Karpas-422 (cell line): ENCODE measurements around the gene ATRAID. TPM values are rescaled to one million over a fixed set of nuclear protein-coding genes. Genes with fewer than 3 reads are reported as not detected.

Experiments
- DNase-seq: peaks from one replicate; pipeline ENCODE4 v3.0.0-alpha.2; 2015
- H2AFZ ChIP-seq: fragments of 200-600 bp; sonication (generic); 2 replicates; pipeline ENCODE4 v1.6.1; 2014; ENCODE audit warnings: antibody characterized with exemption, low read length, mixed read lengths
- H3K27ac ChIP-seq: fragments of 200-600 bp; sonication (generic); 2 replicates; pipeline ENCODE4 v1.5.1; 2014; ENCODE audit warnings: mild to moderate bottlenecking, low read length, moderate library complexity
- H3K27me3 ChIP-seq: fragments of 200-600 bp; sonication (generic); 2 replicates; pipeline ENCODE4 v1.6.1; 2014; ENCODE audit warnings: low read length, mixed read lengths
- H3K36me3 ChIP-seq: fragments of 200-600 bp; sonication (generic); 2 replicates; pipeline ENCODE4 v1.6.1; 2014; ENCODE audit warnings: low read length, mixed read lengths; ENCODE audit not compliant: insufficient read depth
- H3K4me1 ChIP-seq: fragments of 200-600 bp; sonication (generic); 2 replicates; pipeline ENCODE4 v1.6.1; 2014; ENCODE audit warnings: mild to moderate bottlenecking, low read length, mixed read lengths
- H3K4me2 ChIP-seq: fragments of 200-600 bp; sonication (generic); 2 replicates; pipeline ENCODE4 v1.6.1; 2014; ENCODE audit warnings: low read length, low read depth, mild to moderate bottlenecking; ENCODE audit not compliant: poor library complexity, severe bottlenecking
- H3K4me3 ChIP-seq: fragments of 200-600 bp; sonication (generic); 2 replicates; pipeline ENCODE4 v1.5.1; 2014; ENCODE audit warnings: mild to moderate bottlenecking, antibody characterized with exemption, low read length, mixed read lengths
- H3K79me2 ChIP-seq: fragments of 200-600 bp; sonication (generic); 2 replicates; pipeline ENCODE4 v1.6.1; 2014; ENCODE audit warnings: mild to moderate bottlenecking, low read length, mixed read lengths
- H3K9ac ChIP-seq: fragments of 200-600 bp; sonication (generic); 2 replicates; pipeline ENCODE4 v1.6.0; 2014; ENCODE audit warnings: low read length
- H3K9me2 ChIP-seq: fragments of 200-600 bp; sonication (generic), shearing (Covaris generic); replicated peaks from 2 replicates; pipeline ENCODE4 v1.6.0; 2014; ENCODE audit warnings: mild to moderate bottlenecking, low read length, moderate library complexity; ENCODE audit not compliant: insufficient read depth
- H3K9me3 ChIP-seq: fragments of 300-700, 200-600 bp; sonication (generic); 2 replicates; pipeline ENCODE4 v1.6.1; 2014; ENCODE audit warnings: low read length, mixed read lengths
- H4K20me1 ChIP-seq: fragments of 200-600 bp; sonication (generic); 2 replicates; pipeline ENCODE4 v1.6.1; 2014; ENCODE audit warnings: mild to moderate bottlenecking, antibody characterized with exemption, low read length, low read depth; ENCODE audit not compliant: insufficient read depth
- total RNA-seq: library from RNA; depleted of rRNA; stranded (reverse); fragments of >200 nt; shearing (Covaris generic); gene quantifications from 2 replicates; pipeline ENCODE4 v1.2.3, GENCODE V29; 2014; ENCODE audit warnings: low replicate concordance

The ATRAID gene
- total RNA-seq, 1 experiment from 2014 or later: 167 TPM

DNA sequence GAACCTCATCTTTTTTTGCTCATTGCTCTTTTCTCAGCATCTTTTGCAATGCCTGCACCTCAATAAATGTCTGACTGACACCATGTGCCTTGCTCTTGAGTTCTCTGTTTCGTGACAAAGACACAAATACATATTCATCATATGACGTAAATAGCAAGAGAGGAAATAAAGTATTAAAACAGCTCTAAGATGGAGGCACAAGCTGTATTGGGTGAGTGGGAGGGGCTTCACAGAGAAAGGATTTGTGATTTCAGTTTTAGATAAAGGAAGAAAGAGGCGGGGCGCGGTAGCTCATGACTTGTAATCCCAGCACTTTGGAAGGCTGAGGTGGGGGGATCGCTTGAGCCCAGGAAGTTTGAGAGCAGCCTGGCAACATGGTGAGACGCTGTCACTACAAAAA, 8.2 kb downstream of the ATRAID start:
- no peak overlapping the region for H2AFZ ChIP-seq
- H3K36me3 ChIP-seq: peaks cover 56% of the 10 kb centered on the region
- no peak overlapping the region for H3K27ac ChIP-seq
- H3K9ac ChIP-seq: no peak overlapping the region
- no peaks in the 10 kb centered on the region for H3K27me3 ChIP-seq
- no peaks in the 10 kb centered on the region for H3K9me2 ChIP-seq
- H3K4me1 ChIP-seq: peaks cover 30% of the 10 kb centered on the region
- H3K9me3 ChIP-seq: no peaks in the 10 kb centered on the region
- H3K4me3 ChIP-seq: no peak overlapping the region
- peaks cover 39% of the 10 kb centered on the region for H3K79me2 ChIP-seq
- peaks cover 9% of the 10 kb centered on the region; the same call in 1 of the 2 replicates for H4K20me1 ChIP-seq
- DNase-seq: no peak
- no peak overlapping the region for H3K4me2 ChIP-seq

- Histone ChIP-seq H3K27ac (no peak overlapping the region), H3K4me3 (no peak overlapping the region), H3K9me2 (no peaks in the 10 kb centered on the region), H3K9me3 (no peaks in the 10 kb centered on the region), H4K20me1 (peaks cover 9% of the 10 kb centered on the region; the same call in 1 of the 2 replicates), H2AFZ (no peak overlapping the region), H3K27me3 (no peaks in the 10 kb centered on the region), H3K9ac (no peak overlapping the region), H3K36me3 (peaks cover 53% of the 10 kb centered on the region), H3K79me2 (peaks cover 39% of the 10 kb centered on the region), H3K4me2 (no peak overlapping the region), H3K4me1 (peaks cover 24% of the 10 kb centered on the region)
- DNase-seq: no peak
Measured at GRCh38 chr2:27221166-27221565, 9.3 kb downstream of the ATRAID start.

DNA sequence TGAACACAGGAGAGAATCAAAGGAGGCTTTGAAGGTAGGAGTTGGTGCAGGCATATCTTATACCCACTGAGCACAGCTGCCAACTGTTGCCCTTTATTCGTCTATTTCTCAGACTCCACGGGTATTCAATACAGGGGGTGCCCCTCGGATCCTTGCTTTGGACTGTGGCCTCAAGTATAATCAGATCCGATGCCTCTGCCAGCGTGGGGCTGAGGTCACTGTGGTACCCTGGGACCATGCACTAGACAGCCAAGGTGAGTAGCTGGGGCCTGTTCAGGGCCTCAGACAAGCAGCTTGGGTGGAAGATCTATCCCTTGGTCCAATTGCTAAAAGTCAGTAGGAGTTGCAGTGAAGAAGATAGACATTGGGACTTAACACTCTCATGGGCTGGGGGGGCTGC, 10.6 kb downstream of the ATRAID start:
- Histone ChIP-seq H3K27ac (no peak overlapping the region), H3K79me2 (peaks cover 45% of the 10 kb centered on the region), H3K4me1 (peaks cover 15% of the 10 kb centered on the region), H3K4me3 (no peak overlapping the region), H2AFZ (no peak overlapping the region), H3K36me3 (peaks cover 57% of the 10 kb centered on the region), H4K20me1 (peaks cover 13% of the 10 kb centered on the region; the same call in 1 of the 2 replicates), H3K4me2 (no peak overlapping the region), H3K27me3 (no peaks in the 10 kb centered on the region), H3K9me2 (no peaks in the 10 kb centered on the region), H3K9ac (no peak overlapping the region), H3K9me3 (no peaks in the 10 kb centered on the region)
- no peak for DNase-seq

GRCh38 chr2:27223416-27223815, 11.6 kb downstream of the ATRAID start:
- no peak overlapping the region for H3K9ac ChIP-seq

GRCh38 chr2:27225526-27225925, 13.7 kb downstream of the ATRAID start:
- Histone ChIP-seq H3K9me3 (no peaks in the 10 kb centered on the region), H3K4me1 (no peaks in the 10 kb centered on the region), H3K79me2 (peaks cover 20% of the 10 kb centered on the region), H3K4me2 (no peak overlapping the region), H3K4me3 (no peak overlapping the region), H3K36me3 (peaks cover 60% of the 10 kb centered on the region), H4K20me1 (peaks cover 6% of the 10 kb centered on the region; the same call in 1 of the 2 replicates), H3K27ac (no peak overlapping the region), H2AFZ (no peak overlapping the region), H3K9me2 (no peaks in the 10 kb centered on the region), H3K27me3 (no peaks in the 10 kb centered on the region), H3K9ac (no peak overlapping the region)
- no peak for DNase-seq

More at GRCh38 chr2:27223416-27223815, 11.6 kb downstream of the ATRAID start:
- peaks cover 16% of the 10 kb centered on the region; the same call in 1 of the 2 replicates for H4K20me1 ChIP-seq
- H3K4me2 ChIP-seq: no peak overlapping the region
- no peak for DNase-seq
- no peak overlapping the region for H2AFZ ChIP-seq
- H3K27me3 ChIP-seq: no peaks in the 10 kb centered on the region
- H3K36me3 ChIP-seq: peaks cover 67% of the 10 kb centered on the region
- peaks cover 9% of the 10 kb centered on the region for H3K4me1 ChIP-seq
- H3K4me3 ChIP-seq: no peak overlapping the region
- no peak overlapping the region for H3K27ac ChIP-seq
- H3K9me3 ChIP-seq: no peaks in the 10 kb centered on the region
- peaks cover 38% of the 10 kb centered on the region for H3K79me2 ChIP-seq
- H3K9me2 ChIP-seq: no peaks in the 10 kb centered on the region

GRCh38 chr2:27227501-27227900, 15.7 kb downstream of the ATRAID start:
- no peak overlapping the region for H2AFZ ChIP-seq
- H3K9me3 ChIP-seq: no peaks in the 10 kb centered on the region
- no peak overlapping the region for H3K9ac ChIP-seq
- no peak overlapping the region for H3K4me3 ChIP-seq
- H3K27ac ChIP-seq: no peak overlapping the region
- H3K9me2 ChIP-seq: no peaks in the 10 kb centered on the region
- no peaks in the 10 kb centered on the region for H3K27me3 ChIP-seq
- H3K36me3 ChIP-seq: peaks cover 62% of the 10 kb centered on the region
- no peaks in the 10 kb centered on the region for H3K4me1 ChIP-seq
- no peak overlapping the region for H3K4me2 ChIP-seq
- no peak for DNase-seq
- H3K79me2 ChIP-seq: peaks cover 10% of the 10 kb centered on the region
- H4K20me1 ChIP-seq: peaks cover 6% of the 10 kb centered on the region; the same call in 1 of the 2 replicates

DNA sequence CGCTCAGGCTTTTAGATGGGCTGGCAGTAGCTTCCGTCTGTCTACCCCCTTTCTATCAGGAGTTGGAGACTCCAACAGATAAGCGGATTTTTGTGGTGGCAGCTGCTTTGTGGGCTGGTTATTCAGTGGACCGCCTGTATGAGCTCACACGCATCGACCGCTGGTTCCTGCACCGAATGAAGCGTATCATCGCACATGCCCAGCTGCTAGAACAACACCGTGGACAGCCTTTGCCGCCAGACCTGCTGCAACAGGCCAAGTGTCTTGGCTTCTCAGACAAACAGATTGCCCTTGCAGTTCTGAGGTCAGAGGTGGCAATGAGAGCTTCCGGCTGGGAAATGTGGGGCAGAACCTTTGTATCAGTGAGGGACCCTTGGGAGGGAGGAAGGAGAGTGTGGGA, 20.1 kb downstream of the ATRAID start:
- Histone ChIP-seq H3K27ac (no peak overlapping the region), H3K4me1 (no peaks in the 10 kb centered on the region), H3K9me2 (no peaks in the 10 kb centered on the region), H3K4me2 (no peak overlapping the region), H3K4me3 (no peak overlapping the region), H3K79me2 (peaks cover 7% of the 10 kb centered on the region; the same call in 1 of the 2 replicates), H2AFZ (no peak overlapping the region), H3K27me3 (no peaks in the 10 kb centered on the region), H3K9ac (no peak overlapping the region), H3K36me3 (peaks cover 63% of the 10 kb centered on the region), H3K9me3 (no peaks in the 10 kb centered on the region), H4K20me1 (peaks cover 6% of the 10 kb centered on the region; the same call in 1 of the 2 replicates)
- DNase-seq: no peak

DNA sequence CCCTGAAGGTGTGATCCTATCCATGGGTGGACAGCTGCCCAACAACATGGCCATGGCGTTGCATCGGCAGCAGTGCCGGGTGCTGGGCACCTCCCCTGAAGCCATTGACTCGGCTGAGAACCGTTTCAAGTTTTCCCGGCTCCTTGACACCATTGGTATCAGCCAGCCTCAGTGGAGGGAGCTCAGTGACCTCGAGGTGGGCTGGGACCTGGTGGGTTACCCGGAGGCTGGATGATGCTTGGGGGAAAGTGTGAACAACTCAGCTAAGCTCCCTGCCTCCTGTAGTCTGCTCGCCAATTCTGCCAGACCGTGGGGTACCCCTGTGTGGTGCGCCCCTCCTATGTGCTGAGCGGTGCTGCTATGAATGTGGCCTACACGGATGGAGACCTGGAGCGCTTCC, 21.5 kb downstream of the ATRAID start:
- H3K79me2 ChIP-seq: no peaks in the 10 kb centered on the region
- no peak overlapping the region for H3K27ac ChIP-seq
- no peak overlapping the region for H3K4me3 ChIP-seq
- H4K20me1 ChIP-seq: no peaks in the 10 kb centered on the region
- DNase-seq: no peak
- H3K4me1 ChIP-seq: no peaks in the 10 kb centered on the region
- no peak overlapping the region for H2AFZ ChIP-seq
- H3K4me2 ChIP-seq: no peak overlapping the region
- no peaks in the 10 kb centered on the region for H3K9me2 ChIP-seq
- no peak overlapping the region for H3K9ac ChIP-seq
- H3K36me3 ChIP-seq: peaks cover 57% of the 10 kb centered on the region
- H3K27me3 ChIP-seq: no peaks in the 10 kb centered on the region
- no peaks in the 10 kb centered on the region for H3K9me3 ChIP-seq
